Neural progenitor cell (in vitro differentiated cells): Measurements from ENCODE around the gene GSG1L.

Experiments used
- EZH2phosphoT487 ChIP-seq: fragments of 200-600 bp; sonication (generic); IDR thresholded peaks from 2 replicates; pipeline ENCODE4 v1.6.1; 2017; ENCODE audit warnings: antibody characterized with exemption
- TF ChIP-seq, protein P1 (sequence below): fragments of 200-600 bp; sonication (generic); IDR thresholded peaks from 2 replicates; pipeline ENCODE4 v1.5.1; 2017; ENCODE audit warnings: antibody characterized with exemption, mild to moderate bottlenecking

DNA sequence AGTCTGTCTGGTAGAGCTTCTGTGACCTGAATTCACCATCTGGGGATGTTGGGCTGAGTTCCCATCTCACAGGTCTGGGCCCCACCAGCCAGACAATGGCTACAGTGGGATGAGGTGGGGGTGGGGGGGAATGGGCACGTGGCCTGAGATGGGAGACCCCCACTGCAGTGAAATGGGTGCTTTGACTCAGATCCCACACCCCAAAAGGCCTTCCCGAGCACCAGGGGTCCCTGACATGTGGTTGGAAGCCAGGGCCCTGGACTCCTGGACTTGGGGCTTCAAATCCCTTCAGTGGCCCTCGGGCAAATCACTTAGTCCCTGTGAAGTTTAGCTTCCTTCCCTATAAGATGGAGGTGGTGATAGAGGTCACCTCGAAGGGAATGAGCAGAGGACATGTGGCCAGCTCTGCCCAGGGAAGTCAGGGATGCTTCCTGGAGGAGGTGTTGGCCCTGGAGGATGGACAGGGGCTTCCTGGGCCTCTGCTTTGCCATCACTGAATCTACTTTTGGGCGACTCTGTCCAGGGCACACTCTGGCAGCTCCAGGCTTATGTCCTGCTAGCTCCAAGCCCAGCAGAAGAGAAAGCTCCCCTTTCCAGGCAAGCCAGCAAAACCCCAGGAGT lies 295.4 kb downstream of the GSG1L start:
- TF ChIP-seq, protein P1, sequence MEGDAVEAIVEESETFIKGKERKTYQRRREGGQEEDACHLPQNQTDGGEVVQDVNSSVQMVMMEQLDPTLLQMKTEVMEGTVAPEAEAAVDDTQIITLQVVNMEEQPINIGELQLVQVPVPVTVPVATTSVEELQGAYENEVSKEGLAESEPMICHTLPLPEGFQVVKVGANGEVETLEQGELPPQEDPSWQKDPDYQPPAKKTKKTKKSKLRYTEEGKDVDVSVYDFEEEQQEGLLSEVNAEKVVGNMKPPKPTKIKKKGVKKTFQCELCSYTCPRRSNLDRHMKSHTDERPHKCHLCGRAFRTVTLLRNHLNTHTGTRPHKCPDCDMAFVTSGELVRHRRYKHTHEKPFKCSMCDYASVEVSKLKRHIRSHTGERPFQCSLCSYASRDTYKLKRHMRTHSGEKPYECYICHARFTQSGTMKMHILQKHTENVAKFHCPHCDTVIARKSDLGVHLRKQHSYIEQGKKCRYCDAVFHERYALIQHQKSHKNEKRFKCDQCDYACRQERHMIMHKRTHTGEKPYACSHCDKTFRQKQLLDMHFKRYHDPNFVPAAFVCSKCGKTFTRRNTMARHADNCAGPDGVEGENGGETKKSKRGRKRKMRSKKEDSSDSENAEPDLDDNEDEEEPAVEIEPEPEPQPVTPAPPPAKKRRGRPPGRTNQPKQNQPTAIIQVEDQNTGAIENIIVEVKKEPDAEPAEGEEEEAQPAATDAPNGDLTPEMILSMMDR: no peak
- no peak for TF ChIP-seq EZH2phosphoT487
